IPS-15b (cell line): ENCODE measurements around the gene ANGPTL2.

Source experiments
- H3K27me3 ChIP-seq: one replicate; pipeline ENCODE4 v1.6.1; 2013; ENCODE audit warnings: low read length; ENCODE audit not compliant: control insufficient read depth, insufficient read depth
- H3K36me3 ChIP-seq: one replicate; pipeline ENCODE4 v1.6.1; 2013; ENCODE audit warnings: low read length; ENCODE audit not compliant: control insufficient read depth, insufficient read depth
- H3K4me1 ChIP-seq: one replicate; pipeline ENCODE4 v1.6.1; 2013; ENCODE audit warnings: mild to moderate bottlenecking, low read length; ENCODE audit not compliant: control insufficient read depth, insufficient read depth
- H3K4me3 ChIP-seq: one replicate; pipeline ENCODE4 v1.5.1; 2013; ENCODE audit warnings: low read depth, low read length
- H3K9ac ChIP-seq: one replicate; pipeline ENCODE4 v1.6.1; 2013; ENCODE audit warnings: low read depth, mild to moderate bottlenecking, low read length
- H3K9me3 ChIP-seq: one replicate; pipeline ENCODE4 v1.6.1; 2013; ENCODE audit warnings: mild to moderate bottlenecking, low read length; ENCODE audit not compliant: control insufficient read depth, insufficient read depth

Gene ANGPTL2

GRCh38 chr9:127067603-127068220 lies 54.7 kb downstream of the ANGPTL2 start:
- Histone ChIP-seq H3K4me1 (peaks cover 9% of the 10 kb centered on the region), H3K36me3 (no peaks in the 10 kb centered on the region), H3K9ac (no peak overlapping the region), H3K9me3 (no peaks in the 10 kb centered on the region), H3K4me3 (no peak overlapping the region), H3K27me3 (no peaks in the 10 kb centered on the region)

- H3K27me3 ChIP-seq: no peaks in the 10 kb centered on the region
- no peak overlapping the region for H3K9ac ChIP-seq
- H3K4me1 ChIP-seq: peaks cover 9% of the 10 kb centered on the region
- no peaks in the 10 kb centered on the region for H3K9me3 ChIP-seq
- no peaks in the 10 kb centered on the region for H3K36me3 ChIP-seq
- no peak overlapping the region for H3K4me3 ChIP-seq
Measured at GRCh38 chr9:127066851-127067136, 55.6 kb downstream of the ANGPTL2 start.

- Histone ChIP-seq H3K27me3 (no peaks in the 10 kb centered on the region), H3K4me3 (no peak overlapping the region), H3K4me1 (peaks cover 9% of the 10 kb centered on the region), H3K9ac (no peak overlapping the region), H3K36me3 (no peaks in the 10 kb centered on the region), H3K9me3 (no peaks in the 10 kb centered on the region)
Measured at GRCh38 chr9:127066060-127066850, 56.2 kb downstream of the ANGPTL2 start.

- no peaks in the 10 kb centered on the region for H3K36me3 ChIP-seq
- no peak overlapping the region for H3K9ac ChIP-seq
- H3K4me3 ChIP-seq: no peak overlapping the region
- H3K27me3 ChIP-seq: no peaks in the 10 kb centered on the region
- peaks cover 9% of the 10 kb centered on the region for H3K4me1 ChIP-seq
- H3K9me3 ChIP-seq: no peaks in the 10 kb centered on the region
Measured at GRCh38 chr9:127065592-127065991, 56.8 kb downstream of the ANGPTL2 start.

- Histone ChIP-seq H3K36me3 (no peaks in the 10 kb centered on the region), H3K4me1 (peaks cover 9% of the 10 kb centered on the region), H3K27me3 (no peaks in the 10 kb centered on the region), H3K4me3 (no peak overlapping the region), H3K9ac (no peak overlapping the region), H3K9me3 (no peaks in the 10 kb centered on the region)
Measured at GRCh38 chr9:127064335-127064734, 58.1 kb downstream of the ANGPTL2 start.

GRCh38 chr9:127061411-127061810 lies 61.0 kb downstream of the ANGPTL2 start:
- Histone ChIP-seq H3K27me3 (no peaks in the 10 kb centered on the region), H3K36me3 (no peaks in the 10 kb centered on the region), H3K9me3 (no peaks in the 10 kb centered on the region), H3K4me3 (no peak overlapping the region), H3K9ac (no peak overlapping the region), H3K4me1 (peaks cover 2% of the 10 kb centered on the region)

GRCh38 chr9:127059765-127060361 lies 62.6 kb downstream of the ANGPTL2 start:
- H3K9me3 ChIP-seq: no peaks in the 10 kb centered on the region
- no peaks in the 10 kb centered on the region for H3K27me3 ChIP-seq
- H3K4me3 ChIP-seq: no peak overlapping the region
- no peaks in the 10 kb centered on the region for H3K36me3 ChIP-seq
- H3K4me1 ChIP-seq: peaks cover 2% of the 10 kb centered on the region
- no peak overlapping the region for H3K9ac ChIP-seq

GRCh38 chr9:127059030-127059429 lies 63.4 kb downstream of the ANGPTL2 start:
- Histone ChIP-seq H3K27me3 (no peaks in the 10 kb centered on the region), H3K36me3 (no peaks in the 10 kb centered on the region), H3K9ac (no peak overlapping the region), H3K4me3 (no peak overlapping the region), H3K9me3 (no peaks in the 10 kb centered on the region), H3K4me1 (peaks cover 2% of the 10 kb centered on the region)

GRCh38 chr9:127058645-127059021 lies 63.8 kb downstream of the ANGPTL2 start:
- Histone ChIP-seq H3K9me3 (no peaks in the 10 kb centered on the region), H3K27me3 (no peaks in the 10 kb centered on the region), H3K36me3 (no peaks in the 10 kb centered on the region), H3K9ac (no peak overlapping the region), H3K4me3 (no peak overlapping the region), H3K4me1 (peaks cover 2% of the 10 kb centered on the region)

- H3K9me3 ChIP-seq: no peaks in the 10 kb centered on the region
Measured at GRCh38 chr9:127058011-127058644, 64.3 kb downstream of the ANGPTL2 start.

GRCh38 chr9:127056446-127056845 lies 66.0 kb downstream of the ANGPTL2 start:
- peaks cover 2% of the 10 kb centered on the region for H3K4me1 ChIP-seq
- no peaks in the 10 kb centered on the region for H3K27me3 ChIP-seq
- no peak overlapping the region for H3K4me3 ChIP-seq
- H3K9ac ChIP-seq: no peak overlapping the region
- no peaks in the 10 kb centered on the region for H3K9me3 ChIP-seq
- peaks cover 3% of the 10 kb centered on the region for H3K36me3 ChIP-seq

More at GRCh38 chr9:127058011-127058644, 64.3 kb downstream of the ANGPTL2 start:
- Histone ChIP-seq H3K36me3 (peaks cover under 1% of the 10 kb centered on the region), H3K27me3 (no peaks in the 10 kb centered on the region), H3K9ac (peak overlapping the region; percentile 54), H3K4me1 (peaks cover 2% of the 10 kb centered on the region), H3K4me3 (no peak overlapping the region)
